ENCODE data around the gene RNF20. TPM values are rescaled to one million over a fixed set of nuclear protein-coding genes. Genes with fewer than 3 reads are reported as not detected.
"Not testable (repeated sequence)": the region's sequence is repeated elsewhere in the genome, so short reads cannot be mapped to it uniquely, and the experiment has no call there.

The RNF20 gene
- total and polyA plus RNA-seq, 3 donors from 2014 or later = 36.7 to 78.0 (median 53.1) TPM

DNA sequence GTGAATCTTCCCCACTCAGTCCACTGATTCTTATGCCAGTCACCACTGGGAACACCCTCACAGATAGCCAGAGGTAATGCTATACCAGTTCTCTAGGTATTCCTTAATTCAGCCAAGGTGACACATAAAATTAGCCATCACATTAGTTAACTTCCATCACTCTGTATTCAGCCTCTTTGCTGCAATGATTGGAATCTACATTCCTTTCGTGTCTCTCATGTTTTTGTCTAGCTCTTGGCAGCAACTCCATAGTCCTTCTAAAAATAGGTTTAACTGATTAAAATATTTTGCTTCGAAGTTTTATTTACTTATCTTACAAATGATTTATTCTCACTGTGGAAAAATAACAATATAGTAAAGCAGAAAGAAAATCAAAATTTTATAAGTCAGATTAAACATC, 19.6 kb upstream of the RNF20 start:
- H3K4me1 ChIP-seq = peaks cover 4% of the 10 kb centered on the region
- H3K27ac ChIP-seq = no peak overlapping the region
- TF ChIP-seq, protein P1, sequence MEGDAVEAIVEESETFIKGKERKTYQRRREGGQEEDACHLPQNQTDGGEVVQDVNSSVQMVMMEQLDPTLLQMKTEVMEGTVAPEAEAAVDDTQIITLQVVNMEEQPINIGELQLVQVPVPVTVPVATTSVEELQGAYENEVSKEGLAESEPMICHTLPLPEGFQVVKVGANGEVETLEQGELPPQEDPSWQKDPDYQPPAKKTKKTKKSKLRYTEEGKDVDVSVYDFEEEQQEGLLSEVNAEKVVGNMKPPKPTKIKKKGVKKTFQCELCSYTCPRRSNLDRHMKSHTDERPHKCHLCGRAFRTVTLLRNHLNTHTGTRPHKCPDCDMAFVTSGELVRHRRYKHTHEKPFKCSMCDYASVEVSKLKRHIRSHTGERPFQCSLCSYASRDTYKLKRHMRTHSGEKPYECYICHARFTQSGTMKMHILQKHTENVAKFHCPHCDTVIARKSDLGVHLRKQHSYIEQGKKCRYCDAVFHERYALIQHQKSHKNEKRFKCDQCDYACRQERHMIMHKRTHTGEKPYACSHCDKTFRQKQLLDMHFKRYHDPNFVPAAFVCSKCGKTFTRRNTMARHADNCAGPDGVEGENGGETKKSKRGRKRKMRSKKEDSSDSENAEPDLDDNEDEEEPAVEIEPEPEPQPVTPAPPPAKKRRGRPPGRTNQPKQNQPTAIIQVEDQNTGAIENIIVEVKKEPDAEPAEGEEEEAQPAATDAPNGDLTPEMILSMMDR (IDR thresholded peaks at IDR 0.05) = no peak
- TF ChIP-seq POLR2A (IDR thresholded peaks at IDR 0.05) = no peak
- 34 to 36% methylated on average over 2 of the region's 2 CpGs for WGBS, 2 donors
- DNase-seq = no peak
- no peaks in the 10 kb centered on the region for H3K36me3 ChIP-seq (ENCODE audit: low read depth, missing control alignments)
- no peak overlapping the region for H3K4me3 ChIP-seq
- no peaks in the 10 kb centered on the region for H3K9me3 ChIP-seq
- intact Hi-C loops (cut with DNase I; ENCODE audit: low total_unique reads) = no loop called here
- H3K27me3 ChIP-seq = no peaks in the 10 kb centered on the region

DNA sequence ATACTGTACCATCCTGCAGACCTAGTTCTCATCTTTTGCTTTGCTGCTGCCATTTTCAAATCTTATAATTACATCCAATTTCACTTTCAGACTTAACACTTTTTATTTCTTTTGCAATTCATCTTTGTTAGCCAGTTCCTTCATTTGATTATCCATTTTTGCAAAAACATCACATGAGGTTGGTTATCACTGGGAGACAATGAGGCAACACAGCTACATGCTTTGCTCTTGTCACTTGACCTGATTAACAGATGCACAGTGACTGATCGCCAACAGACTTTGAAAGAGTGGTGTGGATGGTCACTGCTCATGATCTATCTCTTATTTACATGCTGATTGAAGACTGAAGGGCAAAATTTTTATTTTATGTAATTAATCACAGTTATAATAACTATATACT, 17.0 kb upstream of the RNF20 start:
- Histone ChIP-seq H3K36me3 (ENCODE audit: low read depth, missing control alignments) (no peaks in the 10 kb centered on the region), H3K4me3 (no peak overlapping the region), H3K4me1 (peaks cover 4% of the 10 kb centered on the region), H3K9me3 (no peaks in the 10 kb centered on the region), H3K27me3 (no peaks in the 10 kb centered on the region), H3K27ac (no peak overlapping the region)
- DNase-seq = no peak
- 71 to 76% methylated on average over 1 of the region's 1 CpG for WGBS, 2 donors
- TF ChIP-seq, protein P1 (IDR thresholded peaks at IDR 0.05) = no peak
- TF ChIP-seq POLR2A (IDR thresholded peaks at IDR 0.05) = no peak
- intact Hi-C loops (cut with DNase I; ENCODE audit: low total_unique reads) = no loop called here

DNA sequence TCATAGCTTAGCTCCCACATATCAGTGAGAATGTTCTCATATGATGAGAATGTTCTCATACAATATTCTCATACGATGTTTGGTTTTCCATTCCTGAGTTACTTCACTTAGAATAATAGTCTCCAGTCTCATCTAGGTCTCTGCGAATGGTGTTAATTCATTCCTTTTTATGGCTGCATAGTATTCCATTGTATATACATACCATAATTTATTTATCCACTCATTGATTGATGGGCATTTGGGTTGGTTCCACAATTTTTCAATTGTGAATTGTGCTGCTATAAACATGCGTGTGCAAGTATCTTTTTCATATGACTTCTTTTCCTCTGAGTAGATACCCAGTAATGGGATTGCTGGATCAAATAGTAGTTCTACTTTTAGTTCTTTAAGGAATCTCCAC, 15.2 kb upstream of the RNF20 start:
- H3K27ac ChIP-seq; H3K36me3 ChIP-seq (ENCODE audit: low read depth, missing control alignments); H3K4me3 ChIP-seq; DNase-seq; H3K27me3 ChIP-seq; H3K9me3 ChIP-seq; intact Hi-C loops (cut with DNase I; ENCODE audit: low total_unique reads); H3K4me1 ChIP-seq: not testable (repeated sequence)
- 91 to 95% methylated on average over 3 of the region's 3 CpGs for whole genome bisulfite sequencing, 2 donors

DNA sequence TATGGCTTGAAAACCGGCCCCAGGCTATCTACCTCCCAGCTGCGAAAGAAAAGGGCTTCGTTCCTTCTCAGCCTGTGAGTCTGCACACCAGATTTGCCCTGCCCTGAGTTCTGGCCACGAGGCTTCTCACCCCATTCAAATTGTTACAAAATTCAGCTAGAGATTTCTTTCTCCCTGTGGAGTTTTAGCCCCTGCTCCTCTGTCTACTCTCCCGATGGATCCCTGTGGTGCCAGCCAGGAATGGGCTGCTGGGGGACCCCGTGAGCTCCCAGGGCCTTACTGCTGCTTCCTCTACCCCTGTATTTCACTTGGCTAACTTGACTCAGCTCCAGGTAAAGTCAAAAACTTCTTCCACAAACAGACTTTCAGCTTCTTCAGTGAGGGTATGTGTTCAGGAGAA, 9.3 kb upstream of the RNF20 start:
- Histone ChIP-seq H3K9me3 (no peaks in the 10 kb centered on the region), H3K27ac (no peak overlapping the region), H3K27me3 (no peaks in the 10 kb centered on the region), H3K4me3 (no peak overlapping the region), H3K4me1 (no peaks in the 10 kb centered on the region), H3K36me3 (ENCODE audit: low read depth, missing control alignments) (no peaks in the 10 kb centered on the region)
- TF ChIP-seq, protein P1 (IDR thresholded peaks at IDR 0.05) = no peak
- no peak for TF ChIP-seq POLR2A (IDR thresholded peaks at IDR 0.05)
- DNase-seq = no peak
- intact Hi-C loops (cut with DNase I; ENCODE audit: low total_unique reads) = loop anchor here (10.0 kb wide), 1 partner anchor 60 kb away; no protein-coding TSS in a partner anchor
- WGBS, 2 donors = 82 to 86% methylated on average over 6 of the region's 6 CpGs

DNA sequence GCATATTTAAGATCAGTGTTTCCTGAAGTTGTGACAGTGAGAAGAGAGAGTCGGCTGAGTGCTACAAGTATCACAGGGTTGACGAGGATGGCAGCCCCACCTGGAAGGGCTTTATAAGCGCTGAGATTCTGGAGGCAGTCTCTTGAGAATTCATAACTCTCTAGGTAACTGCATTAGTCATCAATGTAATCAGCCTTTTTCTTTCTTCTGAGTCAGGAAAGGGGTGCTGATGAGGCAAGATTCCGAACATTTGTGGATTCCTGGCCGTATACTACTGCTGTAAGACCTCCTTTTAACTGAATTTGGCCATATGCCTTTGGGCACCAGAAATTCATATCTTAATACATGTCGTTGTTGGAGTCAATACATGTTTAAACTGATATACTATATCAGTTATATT, 6.6 kb upstream of the RNF20 start:
- Histone ChIP-seq H3K9me3 (no peaks in the 10 kb centered on the region), H3K4me1 (no peaks in the 10 kb centered on the region), H3K27me3 (no peaks in the 10 kb centered on the region), H3K4me3 (no peak overlapping the region), H3K27ac (no peak overlapping the region), H3K36me3 (ENCODE audit: low read depth, missing control alignments) (no peaks in the 10 kb centered on the region)
- DNase-seq = no peak
- intact Hi-C loops (cut with DNase I; ENCODE audit: low total_unique reads) = loop anchor here (10.0 kb wide), 1 partner anchor 62 kb away; no protein-coding TSS in a partner anchor
- whole genome bisulfite sequencing, 2 donors = 82 to 88% methylated on average over 6 of the region's 6 CpGs
- no peak for TF ChIP-seq POLR2A (IDR thresholded peaks at IDR 0.05)
- TF ChIP-seq, protein P1 (IDR thresholded peaks at IDR 0.05) = no peak

Data from testis (tissue), 3 donors.